Right renal pelvis (tissue), 4 donors: ENCODE results near the gene DUOX1. TPM values are rescaled to one million over a fixed set of nuclear protein-coding genes. Genes with fewer than 3 reads are reported as not detected.
"Not testable (repeated sequence)": the region's sequence is repeated elsewhere in the genome, so short reads cannot be mapped to it uniquely, and the experiment has no call there.

Source experiments
- DNase-seq, 4 donors: peaks; one replicate each; pipeline ENCODE4 v3.0.0-alpha.2; 2013; ENCODE audit warnings: low read depth in 4 of 4, low spot score in 3 of 4, missing footprints in 1 of 4
- polyA plus RNA-seq, 4 donors: library from polyadenylated mRNA; unstranded; fragments of 120-200 nt; gene quantifications; one replicate each; pipeline ENCODE4 v1.2.1, GENCODE V29; 2013; ENCODE audit not compliant: insufficient read length in 4 of 4

DUOX1 gene
- 1 to 10 TPM; 2.2 to 2.9 (median 2.5) TPM for polyA plus RNA-seq

- DNase-seq, result no peak
Observed at GRCh38 chr15:45129651-45130129, at the start of gene DUOX1, which contains the start of gene DUOXA1. TSS of gene DUOX1 (plus strand) at chr15:45129994. CDS start at chr15:45131967, 1,973 bp downstream. TSS of gene DUOXA1 (minus strand) at chr15:45129879. CDS start at chr15:45123014, 6,865 bp downstream.

GRCh38 chr15:45080593-45080992, 49.2 kb upstream of the DUOX1 start:
- not testable (repeated sequence) for DNase-seq

- DNase-seq, result not testable (repeated sequence)
Observed at GRCh38 chr15:45082412-45082811, 47.4 kb upstream of the DUOX1 start.

- DNase-seq, result no peak
Observed at GRCh38 chr15:45083223-45083622, 46.6 kb upstream of the DUOX1 start.

- no peak for DNase-seq
Observed at GRCh38 chr15:45084163-45084562, 45.6 kb upstream of the DUOX1 start.

- DNase-seq, result no peak
Observed at GRCh38 chr15:45087513-45087912, 42.3 kb upstream of the DUOX1 start.

- DNase-seq, result no peak
Observed at GRCh38 chr15:45088801-45089711, 40.7 kb upstream of the DUOX1 start.

GRCh38 chr15:45089712-45090373, 40.0 kb upstream of the DUOX1 start:
- no peak for DNase-seq

- no peak for DNase-seq
Observed at GRCh38 chr15:45091161-45091560, 38.6 kb upstream of the DUOX1 start.

GRCh38 chr15:45091576-45091975, 38.2 kb upstream of the DUOX1 start:
- DNase-seq, result no peak

- DNase-seq, result no peak
Observed at GRCh38 chr15:45093013-45093412, 36.8 kb upstream of the DUOX1 start.

GRCh38 chr15:45093622-45094357, 36.0 kb upstream of the DUOX1 start:
- DNase-seq, result no peak

GRCh38 chr15:45094358-45094730, 35.5 kb upstream of the DUOX1 start:
- DNase-seq, result no peak

- no peak for DNase-seq
Observed at GRCh38 chr15:45095661-45096060, 34.1 kb upstream of the DUOX1 start.

GRCh38 chr15:45097466-45097865, 32.3 kb upstream of the DUOX1 start:
- DNase-seq, result no peak

GRCh38 chr15:45099549-45100165, 30.1 kb upstream of the DUOX1 start:
- no peak for DNase-seq

- no peak for DNase-seq
Observed at GRCh38 chr15:45100884-45101625, 28.7 kb upstream of the DUOX1 start.

GRCh38 chr15:45101749-45102148, 28.0 kb upstream of the DUOX1 start:
- DNase-seq, result no peak

GRCh38 chr15:45102226-45102625, 27.6 kb upstream of the DUOX1 start:
- DNase-seq, result no peak

GRCh38 chr15:45104170-45104569, 25.6 kb upstream of the DUOX1 start:
- DNase-seq, result not testable (repeated sequence)
